DND-41 (cell line): ENCODE results near the gene DNPH1.

Source experiments
- CTCF ChIP-seq: IDR thresholded peaks from 2 replicates; pipeline ENCODE4 v1.5.1; 2012; ENCODE audit warnings: borderline replicate concordance, low read length, moderate library complexity, mild to moderate bottlenecking; ENCODE audit not compliant: poor library complexity, severe bottlenecking; ENCODE audit errors: extremely low read depth
- EZH2 ChIP-seq: IDR thresholded peaks from 3 replicates; pipeline ENCODE4 v1.6.1; 2012; ENCODE audit warnings: borderline replicate concordance, low read depth, mild to moderate bottlenecking, moderate library complexity, low read length, inconsistent platforms; ENCODE audit not compliant: severe bottlenecking

GRCh38 chr6:43183441-43183840 is 45.8 kb downstream of the DNPH1 start:
- TF ChIP-seq CTCF (no peak), EZH2 (no peak)
